ENCODE data around the gene SLC26A6. TPM values are rescaled to one million over a fixed set of nuclear protein-coding genes. Genes with fewer than 3 reads are reported as not detected.

Gene SLC26A6
- total RNA-seq, 1 experiment from 2014 or later, result 44.9 TPM

GRCh38 chr3:48660800-48661400, 25.6 kb upstream of the SLC26A6 start:
- Histone ChIP-seq H3K79me2 (ENCODE audit: low read length) (no peaks in the 10 kb centered on the region), H3K4me3 (ENCODE audit: low read length) (no peak overlapping the region), H2AFZ (ENCODE audit: low read length) (no peak overlapping the region), H3F3A (ENCODE audit: low read length, unreplicated experiment) (no peaks in the 10 kb centered on the region), H3K27me3 (ENCODE audit: low read length) (no peaks in the 10 kb centered on the region), H3K4me1 (ENCODE audit: insufficient read depth, low read length) (peaks cover 9% of the 10 kb centered on the region), H3K36me3 (ENCODE audit: low read depth, low read length) (no peaks in the 10 kb centered on the region), H4K20me1 (ENCODE audit: low read length) (no peaks in the 10 kb centered on the region), H3K4me2 (ENCODE audit: low read length) (no peak overlapping the region), H3K9me2 (replicated peaks; ENCODE audit: low read length) (no peaks in the 10 kb centered on the region), H3K9ac (ENCODE audit: low read length) (no peak overlapping the region), H3K27ac (ENCODE audit: low read length) (no peak overlapping the region), H3K9me3 (ENCODE audit: low read length) (no peaks in the 10 kb centered on the region)
- no TSS peak for BruUV-seq (replicated peaks)
- no peak for TF ChIP-seq EZH2phosphoT487 (IDR thresholded peaks at IDR 0.05; ENCODE audit: borderline replicate concordance, low read length)
- TF ChIP-seq EZH2 (IDR thresholded peaks at IDR 0.05; ENCODE audit: low read length, unreplicated experiment), result no peak
- TF ChIP-seq CTCF (conservative IDR thresholded peaks at IDR 0.05; ENCODE audit: low read depth, low read length), result no peak
- no peak for ATAC-seq
- intact Hi-C loops (cut with micrococcal nuclease), result no loop called here
- ChIA-PET CTCF (no interaction called here), POLR2A (ENCODE audit: unreplicated experiment) (no interaction called here)
- DNase-seq, result no peak

GRCh38 chr3:48656841-48657281, 21.6 kb upstream of the SLC26A6 start:
- ChIA-PET CTCF (no interaction called here), POLR2A (ENCODE audit: unreplicated experiment) (no interaction called here)
- H3K36me3 ChIP-seq (ENCODE audit: low read depth, low read length), result no peaks in the 10 kb centered on the region
- H3F3A ChIP-seq (ENCODE audit: low read length, unreplicated experiment), result no peaks in the 10 kb centered on the region
- H3K4me2 ChIP-seq (ENCODE audit: low read length), result no peak overlapping the region
- H2AFZ ChIP-seq (ENCODE audit: low read length), result no peak overlapping the region
- intact Hi-C loops (cut with micrococcal nuclease), result no loop called here
- H3K79me2 ChIP-seq (ENCODE audit: low read length), result no peaks in the 10 kb centered on the region
- ATAC-seq, result no peak
- H3K27me3 ChIP-seq (ENCODE audit: low read length), result no peaks in the 10 kb centered on the region
- H3K9me2 ChIP-seq (replicated peaks; ENCODE audit: low read length), result no peaks in the 10 kb centered on the region
- no peak overlapping the region for H3K9ac ChIP-seq (ENCODE audit: low read length)
- H4K20me1 ChIP-seq (ENCODE audit: low read length), result no peaks in the 10 kb centered on the region
- no peak for TF ChIP-seq CTCF (conservative IDR thresholded peaks at IDR 0.05; ENCODE audit: low read depth, low read length)
- no peak for TF ChIP-seq EZH2 (IDR thresholded peaks at IDR 0.05; ENCODE audit: low read length, unreplicated experiment)
- no peak for TF ChIP-seq EZH2phosphoT487 (IDR thresholded peaks at IDR 0.05; ENCODE audit: borderline replicate concordance, low read length)
- no peaks in the 10 kb centered on the region for H3K4me1 ChIP-seq (ENCODE audit: insufficient read depth, low read length)
- no peaks in the 10 kb centered on the region for H3K9me3 ChIP-seq (ENCODE audit: low read length)
- no TSS peak for BruUV-seq (replicated peaks)
- H3K27ac ChIP-seq (ENCODE audit: low read length), result no peak overlapping the region
- no peak overlapping the region for H3K4me3 ChIP-seq (ENCODE audit: low read length)
- DNase-seq, result no peak

- no peaks in the 10 kb centered on the region for H3K27me3 ChIP-seq (ENCODE audit: low read length)
- H3K9me2 ChIP-seq (replicated peaks; ENCODE audit: low read length), result no peaks in the 10 kb centered on the region
- BruUV-seq (replicated peaks), result no TSS peak
- intact Hi-C loops (cut with micrococcal nuclease), result no loop called here
- TF ChIP-seq EZH2 (IDR thresholded peaks at IDR 0.05; ENCODE audit: low read length, unreplicated experiment) (no peak), EZH2phosphoT487 (IDR thresholded peaks at IDR 0.05; ENCODE audit: borderline replicate concordance, low read length) (no peak), CTCF (conservative IDR thresholded peaks at IDR 0.05; ENCODE audit: low read depth, low read length) (no peak)
- H2AFZ ChIP-seq (ENCODE audit: low read length), result no peak overlapping the region
- H3K4me1 ChIP-seq (ENCODE audit: insufficient read depth, low read length), result no peaks in the 10 kb centered on the region
- DNase-seq, result no peak
- ChIA-PET CTCF (no interaction called here), POLR2A (ENCODE audit: unreplicated experiment) (no interaction called here)
- H3K27ac ChIP-seq (ENCODE audit: low read length), result no peak overlapping the region
- no peaks in the 10 kb centered on the region for H4K20me1 ChIP-seq (ENCODE audit: low read length)
- H3K4me2 ChIP-seq (ENCODE audit: low read length), result no peak overlapping the region
- no peaks in the 10 kb centered on the region for H3K9me3 ChIP-seq (ENCODE audit: low read length)
- H3K79me2 ChIP-seq (ENCODE audit: low read length), result no peaks in the 10 kb centered on the region
- H3K9ac ChIP-seq (ENCODE audit: low read length), result no peak overlapping the region
- no peaks in the 10 kb centered on the region for H3F3A ChIP-seq (ENCODE audit: low read length, unreplicated experiment)
- H3K36me3 ChIP-seq (ENCODE audit: low read depth, low read length), result no peaks in the 10 kb centered on the region
- ATAC-seq, result no peak
- no peak overlapping the region for H3K4me3 ChIP-seq (ENCODE audit: low read length)
Observed at GRCh38 chr3:48656061-48656840, 21.0 kb upstream of the SLC26A6 start.
